Spleen (tissue), 11 donors: Measurements from ENCODE around the gene GNAI1. TPM values are rescaled to one million over a fixed set of nuclear protein-coding genes. Genes with fewer than 3 reads are reported as not detected.
A peak's percentile ranks its signal among the peaks of the same experiment; 100 is the strongest.

Source experiments
- DNase-seq: peaks from one replicate; pipeline ENCODE4 v3.0.0-alpha.2; 2020
- H3K27ac ChIP-seq, 8 donors: fragments of 200-600 bp; sonication (generic) in 7 of 8; 1 replicate in 4 of 8; 2 replicates in 4 of 8; pipeline versions ENCODE4 v1.5.0 to v1.8.0; 2016 to 2021; ENCODE audit warnings: inconsistent platforms in 4 of 8, mild to moderate bottlenecking in 4 of 8, moderate library complexity in 1 of 8
- H3K27me3 ChIP-seq, 7 donors: fragments of 200-600 bp; sonication (generic) in 6 of 7; replicated peaks in 1 of 7; 1 replicate in 4 of 7; 2 replicates in 3 of 7; pipeline versions ENCODE4 v1.5.0 to v1.8.0; 2016 to 2021; ENCODE audit warnings: inconsistent platforms in 3 of 7, mild to moderate bottlenecking in 1 of 7
- H3K36me3 ChIP-seq, 6 donors: fragments of 200-600 bp; sonication (generic) in 5 of 6; 1 replicate in 4 of 6; 2 replicates in 2 of 6; pipeline versions ENCODE4 v1.5.0 to v1.8.0; 2016 to 2021; ENCODE audit warnings: inconsistent platforms in 2 of 6
- H3K4me1 ChIP-seq, 6 donors: fragments of 200-600 bp; sonication (generic) in 5 of 6; 1 replicate in 3 of 6; 2 replicates in 3 of 6; pipeline versions ENCODE4 v1.5.0 to v1.8.0; 2016 to 2021; ENCODE audit warnings: inconsistent platforms in 3 of 6
- H3K4me3 ChIP-seq, 8 donors: fragments of 200-600 bp; sonication (generic) in 7 of 8; 1 replicate in 4 of 8; 2 replicates in 4 of 8; pipeline versions ENCODE4 v1.5.0 to v1.8.0; 2016 to 2021; ENCODE audit warnings: inconsistent platforms in 4 of 8, mild to moderate bottlenecking in 4 of 8, moderate library complexity in 2 of 8
- H3K9me3 ChIP-seq, 8 donors: fragments of 200-600 bp; sonication (generic) in 7 of 8; 1 replicate in 4 of 8; 2 replicates in 4 of 8; pipeline versions ENCODE4 v1.5.0 to v1.8.0; 2016 to 2021; ENCODE audit warnings: inconsistent platforms in 4 of 8
- CTCF ChIP-seq, 11 experiments: fragments of 200-600 bp in 7 of 11; fragments of 450-650 bp in 4 of 11; sonication (generic) in 4 of 11; IDR thresholded peaks in 8 of 11; conservative IDR thresholded peaks in 3 of 11; 1 replicate in 7 of 11; 2 replicates in 4 of 11; pipeline versions ENCODE4 v1.4.0 to v1.8.0; 2016 to 2021; ENCODE audit warnings: antibody characterized with exemption in 11 of 11, inconsistent platforms in 4 of 11, mild to moderate bottlenecking in 1 of 11
- POLR2A ChIP-seq, 3 donors: fragments of 450-650 bp; IDR thresholded peaks; one replicate each; pipeline ENCODE4 v1.5.1; 2017; ENCODE audit warnings: antibody characterized with exemption in 3 of 3, mild to moderate bottlenecking in 1 of 3
- POLR2AphosphoS5 ChIP-seq, 3 donors: sonication (generic); formaldehyde crosslinking; IDR thresholded peaks; one replicate each; pipeline ENCODE4 v1.5.1; 2017; ENCODE audit warnings: antibody characterized with exemption in 3 of 3
- WGBS, 5 donors: extraction: QIAGEN DNeasy Blood & Tissue Kit in 3 of 5; methylation state at CpG; one replicate each; pipeline versions ENCODE4 v1.1.5 to v1.1.7; 2013 to 2018; 5-methylcytosine and 5-hydroxymethylcytosine counted together
- intact Hi-C: fragments of 100-400 bp; cut with DNase I; formaldehyde crosslinking; loops from one replicate; pipeline ENCODE4 v1.15.0; 2023; ENCODE audit warnings: low total_unique reads
- polyA plus RNA-seq, 3 donors: library from polyadenylated mRNA; stranded (reverse); fragments of 200-250 nt; gene quantifications; one replicate each; pipeline ENCODE4 v1.2.1, GENCODE V29; 2013
- total RNA-seq, 7 donors: library from RNA; depleted of rRNA in 3 of 7; stranded (reverse); fragments of >200 nt in 3 of 7; fragmentation: NEBNext Ultra II Directional in 4 of 7; extraction: Animal tissue kit (Norgen Biotek cat#: 25700) in 4 of 7; gene quantifications; one replicate each; pipeline versions ENCODE4 v1.1.0 to v1.2.1, GENCODE V29; 2016 to 2021
- donor health status: healthy with polysubstance abuse.
- donor health status: DM: no; HTN: no; CAD: no; lungs with moderate emphysema.
- donor health status: DM: no; HTN: no; CAD: no.
- donor health status: Bipolar disorder and iron deficiency.
- donor health status: healthy.
- donor health status: DM: no; HTN: no; CAD: no.
- donor health status: DM: yes; HTN: yes; CAD: no.

Gene GNAI1
- total and polyA plus RNA-seq, 10 donors: 2.5 to 16.3 (median 12.2) TPM

GRCh38 chr7:80145780-80146422, 11.3 kb downstream of the GNAI1 start:
- H3K27me3 ChIP-seq: no peaks in the 10 kb centered on the region
- no peak overlapping the region for H3K4me3 ChIP-seq
- DNase-seq: no peak
- intact Hi-C loops: no loop called here
- H3K36me3 ChIP-seq: no peaks in the 10 kb centered on the region
- H3K4me1 ChIP-seq: no peaks in the 10 kb centered on the region
- H3K27ac ChIP-seq: no peak overlapping the region
- TF ChIP-seq CTCF (IDR thresholded peaks at IDR 0.05 in 8 of 11, conservative IDR thresholded peaks at IDR 0.05 in 3 of 11) (no peak), POLR2AphosphoS5 (IDR thresholded peaks at IDR 0.05) (no peak), POLR2A (IDR thresholded peaks at IDR 0.05) (no peak)
- no peaks in the 10 kb centered on the region for H3K9me3 ChIP-seq
- WGBS, 5 donors: 41 to 64% (median 54%) methylated on average over 3 of the region's 3 CpGs

GRCh38 chr7:80146545-80147182, 12.0 kb downstream of the GNAI1 start:
- peak overlapping the region in 1 of 8 donors; percentile 21 for H3K27ac ChIP-seq
- 74 to 88% (median 80%) methylated on average over 4 of the region's 4 CpGs for WGBS, 5 donors
- H3K36me3 ChIP-seq: no peaks in the 10 kb centered on the region
- no peaks in the 10 kb centered on the region for H3K4me1 ChIP-seq
- no peak for TF ChIP-seq POLR2AphosphoS5 (IDR thresholded peaks at IDR 0.05)
- TF ChIP-seq CTCF (IDR thresholded peaks at IDR 0.05 in 8 of 11, conservative IDR thresholded peaks at IDR 0.05 in 3 of 11): no peak
- TF ChIP-seq POLR2A (IDR thresholded peaks at IDR 0.05): no peak
- intact Hi-C loops: no loop called here
- no peaks in the 10 kb centered on the region for H3K27me3 ChIP-seq
- no peaks in the 10 kb centered on the region for H3K9me3 ChIP-seq
- H3K4me3 ChIP-seq: no peak overlapping the region
- DNase-seq: no peak

GRCh38 chr7:80147543-80148391, 13.1 kb downstream of the GNAI1 start:
- TF ChIP-seq POLR2A (IDR thresholded peaks at IDR 0.05) (no peak), POLR2AphosphoS5 (IDR thresholded peaks at IDR 0.05) (no peak), CTCF (IDR thresholded peaks at IDR 0.05 in 8 of 11, conservative IDR thresholded peaks at IDR 0.05 in 3 of 11) (no peak)
- Histone ChIP-seq H3K27ac (peak overlapping the region in 2 of 8 donors; percentile 15 to 16), H3K4me3 (no peak overlapping the region), H3K27me3 (no peaks in the 10 kb centered on the region), H3K4me1 (no peaks in the 10 kb centered on the region), H3K9me3 (no peaks in the 10 kb centered on the region), H3K36me3 (no peaks in the 10 kb centered on the region)
- intact Hi-C loops: no loop called here
- DNase-seq: no peak
- 53 to 71% (median 58%) methylated on average over 3 of the region's 3 CpGs for WGBS, 5 donors
